Neural crest cell (in vitro differentiated cells): ENCODE results near the gene BCR. TPM values are rescaled to one million over a fixed set of nuclear protein-coding genes. Genes with fewer than 3 reads are reported as not detected.

Source experiments
- DNase-seq: peaks from one replicate; pipeline ENCODE4 v3.0.0; 2021; ENCODE audit warnings: low read depth, mixed read lengths, low spot score
- H3K27ac Mint-ChIP-seq: one replicate; pipeline ENCODE4 v1.8.0; 2021; ENCODE audit warnings: mild to moderate bottlenecking, mixed read lengths; ENCODE audit not compliant: unreplicated experiment
- H3K27me3 Mint-ChIP-seq: 2 replicates; pipeline ENCODE4 v1.8.0; 2021; ENCODE audit warnings: low read depth, mild to moderate bottlenecking, mixed read lengths
- H3K36me3 Mint-ChIP-seq: 2 replicates; pipeline ENCODE4 v1.8.0; 2021; ENCODE audit warnings: low read depth, mild to moderate bottlenecking, mixed read lengths
- H3K4me1 Mint-ChIP-seq: 2 replicates; pipeline ENCODE4 v1.8.0; 2021; ENCODE audit warnings: mixed read lengths
- H3K4me3 Mint-ChIP-seq: one replicate; pipeline ENCODE4 v1.8.0; 2021; ENCODE audit warnings: mild to moderate bottlenecking, mixed read lengths
- H3K9me3 Mint-ChIP-seq: 2 replicates; pipeline ENCODE4 v1.8.0; 2021; ENCODE audit warnings: mixed read lengths
- CTCF ChIP-seq: fragments of 200-600 bp; sonication (generic); conservative IDR thresholded peaks from 2 replicates; pipeline ENCODE4 v1.5.0; 2021; ENCODE audit warnings: antibody characterized with exemption, mild to moderate bottlenecking
- total RNA-seq: library from RNA; stranded (reverse); gene quantifications from 2 replicates; pipeline ENCODE4 v1.2.1, GENCODE V29; 2021

BCR gene
- total RNA-seq, 1 donor from 2014 or later, result 54.2 TPM

GRCh38 chr22:23278883-23279675 is 98.8 kb downstream of the BCR start:
- DNase-seq, result no peak
- Mint-ChIP-seq H3K4me3 (no peak overlapping the region), H3K27me3 (no peaks in the 10 kb centered on the region), H3K27ac (no peak overlapping the region), H3K9me3 (no peaks in the 10 kb centered on the region), H3K4me1 (no peaks in the 10 kb centered on the region), H3K36me3 (peaks cover 2% of the 10 kb centered on the region)
- no peak for TF ChIP-seq CTCF

- H3K36me3 Mint-ChIP-seq, result peaks cover 2% of the 10 kb centered on the region
- H3K4me3 Mint-ChIP-seq, result no peak overlapping the region
- no peak for TF ChIP-seq CTCF
- no peaks in the 10 kb centered on the region for H3K4me1 Mint-ChIP-seq
- no peaks in the 10 kb centered on the region for H3K9me3 Mint-ChIP-seq
- no peaks in the 10 kb centered on the region for H3K27me3 Mint-ChIP-seq
- peak overlapping the region; percentile 27 for H3K27ac Mint-ChIP-seq
- no peak for DNase-seq
Observed at GRCh38 chr22:23279781-23280180, 99.5 kb downstream of the BCR start.

- H3K4me3 Mint-ChIP-seq, result no peak overlapping the region
Observed at GRCh38 chr22:23280356-23281052, 100.2 kb downstream of the BCR start.

GRCh38 chr22:23281053-23281405 is 100.7 kb downstream of the BCR start:
- H3K27me3 Mint-ChIP-seq, result no peaks in the 10 kb centered on the region
- no peaks in the 10 kb centered on the region for H3K4me1 Mint-ChIP-seq
- TF ChIP-seq CTCF, result no peak
- no peaks in the 10 kb centered on the region for H3K9me3 Mint-ChIP-seq
- no peak for DNase-seq
- no peak overlapping the region for H3K4me3 Mint-ChIP-seq
- H3K27ac Mint-ChIP-seq, result peak overlapping the region; percentile 92
- no peaks in the 10 kb centered on the region for H3K36me3 Mint-ChIP-seq

More at GRCh38 chr22:23280356-23281052, 100.2 kb downstream of the BCR start:
- no peak for TF ChIP-seq CTCF
- Mint-ChIP-seq H3K36me3 (peaks cover 2% of the 10 kb centered on the region), H3K27me3 (no peaks in the 10 kb centered on the region), H3K4me1 (no peaks in the 10 kb centered on the region), H3K9me3 (no peaks in the 10 kb centered on the region), H3K27ac (peak overlapping the region; percentile 92)
- DNase-seq, result no peak

GRCh38 chr22:23281406-23282088 is 101.2 kb downstream of the BCR start:
- H3K9me3 Mint-ChIP-seq, result no peaks in the 10 kb centered on the region
- peak; percentile 96 for TF ChIP-seq CTCF
- no peak overlapping the region for H3K27ac Mint-ChIP-seq
- no peaks in the 10 kb centered on the region for H3K4me1 Mint-ChIP-seq
- peak; percentile 95 for DNase-seq
- H3K36me3 Mint-ChIP-seq, result no peaks in the 10 kb centered on the region
- H3K27me3 Mint-ChIP-seq, result no peaks in the 10 kb centered on the region
- no peak overlapping the region for H3K4me3 Mint-ChIP-seq
